Measurements from ENCODE around the gene ACTL6B.
"Not testable (repeated sequence)": the region's sequence is repeated elsewhere in the genome, so short reads cannot be mapped to it uniquely, and the experiment has no call there.

Gene ACTL6B

GRCh38 chr7:100671353-100672327 is 15.4 kb upstream of the ACTL6B start:
- DNase-seq, result no peak

GRCh38 chr7:100670074-100670473 is 13.8 kb upstream of the ACTL6B start:
- no peak for DNase-seq

DNA sequence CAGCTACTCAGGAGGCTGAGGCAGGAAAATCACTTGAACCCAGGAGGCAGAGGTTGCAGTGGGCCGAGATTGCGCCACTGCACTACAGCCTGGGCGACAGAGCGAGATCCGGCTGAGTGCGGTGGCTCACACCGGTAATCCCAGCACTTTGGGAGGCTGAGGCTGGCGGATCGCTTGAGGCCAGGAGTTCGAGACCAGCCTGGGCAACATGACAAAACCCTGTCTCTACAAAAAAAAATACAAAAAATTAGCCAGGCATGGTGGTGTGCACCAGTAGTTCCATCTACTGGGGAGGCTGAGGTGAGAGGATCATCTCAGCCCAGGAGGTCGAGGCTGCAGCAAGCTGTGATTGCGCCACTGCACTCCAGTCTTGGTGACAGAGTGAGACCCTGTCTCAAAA is 12.9 kb upstream of the ACTL6B start:
- DNase-seq, result not testable (repeated sequence)

GRCh38 chr7:100668069-100668449 is 11.8 kb upstream of the ACTL6B start:
- no peak for DNase-seq

GRCh38 chr7:100667331-100668068 is 11.3 kb upstream of the ACTL6B start:
- DNase-seq, result no peak

- no peak for DNase-seq
Measured at GRCh38 chr7:100665168-100665726, 9.0 kb upstream of the ACTL6B start.

DNA sequence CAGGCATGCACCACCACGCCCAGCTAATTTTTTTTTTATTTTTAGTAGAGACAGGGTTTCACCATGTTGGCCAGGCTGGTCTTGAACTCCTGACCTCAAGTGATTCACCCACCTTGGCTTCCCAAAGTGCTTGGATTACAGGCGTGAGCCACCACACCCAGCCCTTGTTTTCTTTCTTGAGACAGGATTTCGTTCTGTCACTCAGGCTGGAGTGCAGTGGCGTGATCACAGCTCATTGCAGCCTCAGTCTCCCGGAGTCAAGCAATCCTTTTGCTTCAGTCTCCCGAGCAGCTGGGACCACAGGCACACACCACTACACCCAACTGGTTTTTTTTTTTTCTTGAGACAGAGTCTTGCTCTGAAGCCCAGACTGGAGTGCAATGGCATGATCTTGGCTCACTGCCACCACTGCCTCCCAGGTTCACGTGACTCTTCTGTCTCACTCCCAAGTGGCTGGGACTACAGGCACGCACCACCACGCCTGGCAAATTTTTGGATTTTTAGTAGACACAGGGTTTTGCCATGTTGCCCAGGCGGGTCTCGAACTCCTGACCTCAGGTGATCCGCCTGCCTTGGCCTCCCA is 6.0 kb upstream of the ACTL6B start:
- DNase-seq, result not testable (repeated sequence)

GRCh38 chr7:100654908-100655831 is 1.1 kb downstream of the ACTL6B start:
- DNase-seq, result no peak

- DNase-seq, result no peak
Measured at GRCh38 chr7:100649826-100650565, 6.3 kb downstream of the ACTL6B start.

DNA sequence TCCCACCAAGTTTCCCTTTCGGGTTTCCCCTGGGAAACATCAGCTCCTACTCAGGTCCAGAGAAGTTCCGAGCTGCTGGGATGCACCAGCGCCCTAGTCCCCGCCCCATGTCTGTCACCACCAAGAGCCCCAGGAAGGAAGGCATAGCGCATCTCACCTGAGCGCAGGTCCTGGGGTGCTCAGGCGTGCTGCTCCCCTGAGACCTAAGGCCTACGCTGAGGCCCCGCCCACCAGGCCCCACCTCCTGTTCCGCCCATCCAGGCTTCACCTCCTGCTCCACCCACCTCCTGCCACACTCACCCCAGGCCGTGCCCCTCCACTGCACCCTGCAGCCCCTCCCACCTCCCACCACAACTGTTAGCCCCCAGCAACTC is 13.7 kb downstream of the ACTL6B start:
- DNase-seq, result no peak

DNA sequence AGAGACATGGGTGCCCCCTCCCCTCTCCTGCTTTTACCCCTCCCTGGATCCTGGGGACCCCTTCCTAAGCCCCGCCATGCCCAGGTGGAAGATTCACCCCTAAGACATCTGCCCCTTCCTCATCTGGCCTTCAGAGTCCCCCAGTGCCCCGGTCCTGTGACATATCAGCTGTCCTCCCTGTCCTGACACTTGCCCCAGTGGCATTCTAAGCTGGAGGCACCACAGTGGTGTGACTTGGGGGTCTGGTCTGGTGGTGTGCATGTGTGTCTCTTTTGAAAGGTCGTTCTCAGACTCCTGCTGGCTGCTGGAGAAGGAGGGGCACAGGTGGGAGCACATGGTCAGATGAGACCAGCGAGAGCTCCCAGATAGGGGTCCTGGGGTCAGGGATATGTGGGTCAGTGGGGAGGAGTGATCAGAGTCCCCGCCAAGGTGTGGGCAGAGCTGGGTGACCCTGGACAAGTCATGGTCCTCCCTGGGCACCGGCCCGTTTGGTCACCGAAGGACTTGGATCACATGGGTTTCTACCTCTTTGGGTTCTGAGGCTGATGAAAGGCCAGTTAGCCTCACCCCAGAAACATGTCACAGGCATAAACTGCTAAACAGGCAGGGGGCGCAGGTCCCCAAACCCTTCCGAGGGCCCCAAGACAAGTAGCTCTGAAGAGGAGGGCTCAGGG is 14.3 kb downstream of the ACTL6B start:
- no peak for DNase-seq

DNA sequence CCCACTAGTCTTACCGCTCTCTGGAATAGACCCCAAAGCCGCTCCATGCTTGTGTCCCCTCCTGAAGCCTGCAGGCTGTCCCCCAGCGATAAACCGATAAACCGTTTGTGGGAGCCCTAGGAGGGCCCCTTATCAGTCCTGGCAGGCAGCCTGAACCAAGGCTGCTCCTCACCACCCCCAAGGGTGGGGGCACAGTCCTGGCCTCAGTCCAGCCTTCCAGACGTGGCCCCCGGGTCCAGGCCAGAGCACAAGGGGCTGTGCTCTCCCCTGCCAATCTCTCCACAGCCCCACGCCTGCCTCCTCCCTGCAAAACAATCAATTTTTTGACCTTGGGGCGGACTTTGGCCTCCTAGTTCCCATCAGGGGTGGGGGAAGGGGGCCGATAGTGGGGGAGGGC is 14.8 kb downstream of the ACTL6B start, which contains the start of gene TFR2:
TSS of gene TFR2 (minus strand) at position 90 of the 397 bp plus-strand sequence. CDS start at position 47, 43 bp downstream.
- DNase-seq, result no peak

DNA sequence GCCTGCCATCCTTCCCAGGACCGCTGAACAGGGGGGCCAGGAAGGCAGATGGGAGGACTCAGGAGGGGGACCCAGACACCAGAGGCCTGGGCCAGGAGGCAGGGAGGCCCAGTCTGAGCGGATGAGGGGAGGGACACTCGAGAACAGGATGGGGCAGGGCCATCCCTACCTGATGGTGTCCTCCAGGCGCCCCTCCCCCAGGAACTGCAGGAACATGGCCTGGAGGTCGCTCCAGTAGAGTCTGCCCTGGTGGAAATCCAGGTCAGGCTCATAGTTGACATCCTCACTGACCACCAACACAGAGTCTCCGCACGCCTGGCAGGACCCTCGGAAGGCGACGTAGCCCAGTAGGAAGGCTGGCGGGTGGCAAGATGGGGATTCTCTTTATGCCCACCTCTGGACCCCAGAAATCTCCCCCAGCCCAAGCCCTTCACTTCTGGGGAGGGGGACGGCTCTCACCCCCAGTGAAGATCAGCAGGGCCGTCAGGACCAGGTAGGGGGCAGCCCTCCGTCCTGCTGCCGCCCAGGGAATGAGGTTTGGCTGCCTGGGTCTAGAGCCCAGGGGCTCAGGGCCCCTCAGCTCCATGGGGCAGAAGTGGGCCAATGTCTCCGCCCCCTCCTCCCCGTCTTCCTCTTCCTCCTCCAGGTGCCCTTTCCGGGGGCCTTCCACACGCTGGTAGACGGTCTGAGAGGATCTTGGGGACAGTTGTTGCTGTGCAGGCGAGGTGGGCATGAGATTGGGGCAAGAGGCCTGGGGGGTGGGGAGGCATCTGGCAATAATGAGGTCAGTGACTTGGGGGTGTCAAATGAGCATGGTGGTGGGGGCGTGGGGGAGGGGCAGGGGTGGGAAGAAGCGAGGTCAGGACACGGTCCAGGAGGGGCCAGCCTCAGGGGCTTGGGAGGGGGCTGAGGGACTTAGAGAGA is 15.5 kb downstream of the ACTL6B start:
- no peak for DNase-seq

GRCh38 chr7:100639995-100640516 is 16.2 kb downstream of the ACTL6B start:
- DNase-seq, result no peak

- DNase-seq, result peak in 3 of 4 experiments; percentile 20 to 40 (median 20)
Measured at GRCh38 chr7:100632951-100633717, 23.1 kb downstream of the ACTL6B start.

GRCh38 chr7:100630066-100630465 is 26.2 kb downstream of the ACTL6B start:
- no peak for DNase-seq

DNA sequence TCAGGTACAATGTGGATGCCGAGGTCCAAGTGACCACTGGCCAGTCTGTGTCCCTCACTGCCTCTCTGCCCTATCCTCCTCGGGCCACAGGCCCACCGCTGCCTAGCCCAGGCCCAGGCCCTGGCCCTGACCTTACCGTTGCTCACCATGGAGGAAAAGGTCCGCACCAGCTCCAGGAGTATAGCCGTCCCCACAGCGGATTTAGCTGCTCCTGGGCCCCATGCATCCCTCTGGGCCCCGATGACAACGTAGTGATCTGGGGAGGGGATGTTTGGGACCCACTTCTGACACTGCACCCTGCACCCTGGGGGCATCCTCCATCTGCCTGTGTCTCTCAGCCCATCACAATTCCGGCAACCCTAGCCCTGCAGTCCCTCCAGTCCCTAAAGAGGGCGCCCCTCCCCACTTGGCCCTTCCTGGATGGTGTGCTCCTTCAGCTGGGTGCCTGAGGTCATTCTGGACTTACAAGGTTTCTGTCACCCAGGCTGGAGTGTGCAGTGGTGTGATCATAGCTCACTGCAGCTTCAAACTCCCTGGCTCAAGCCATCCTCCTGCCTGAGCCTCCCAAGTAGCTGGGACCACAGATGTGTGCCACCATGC is 27.0 kb downstream of the ACTL6B start:
- DNase-seq, result no peak

DNA sequence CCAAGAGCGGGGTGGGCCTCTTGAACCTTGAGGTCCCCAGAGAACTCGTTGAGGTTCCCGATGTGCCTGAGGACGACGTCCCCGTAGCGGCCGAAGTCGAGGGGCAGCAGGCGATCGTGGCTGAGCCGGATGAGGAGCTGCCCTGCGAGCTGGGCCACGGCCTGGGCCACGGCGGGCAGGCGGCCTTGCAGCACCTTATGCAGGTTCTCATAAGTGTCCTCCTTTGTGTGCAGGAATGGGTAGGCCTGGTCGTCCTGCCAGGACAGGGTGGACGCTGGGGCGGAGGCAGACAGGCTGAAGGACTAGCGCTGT is 29.1 kb downstream of the ACTL6B start:
- no peak for DNase-seq
